Right hindlimb (tissue), 1 donor: ENCODE data around the gene EXOC6B.

Experiments
- DNase-seq: peaks from one replicate; pipeline ENCODE4 v3.0.0-alpha.2; 2018

EXOC6B gene

GRCh38 chr2:72828840-72829507, 3.1 kb upstream of the EXOC6B start:
- no peak for DNase-seq

DNA sequence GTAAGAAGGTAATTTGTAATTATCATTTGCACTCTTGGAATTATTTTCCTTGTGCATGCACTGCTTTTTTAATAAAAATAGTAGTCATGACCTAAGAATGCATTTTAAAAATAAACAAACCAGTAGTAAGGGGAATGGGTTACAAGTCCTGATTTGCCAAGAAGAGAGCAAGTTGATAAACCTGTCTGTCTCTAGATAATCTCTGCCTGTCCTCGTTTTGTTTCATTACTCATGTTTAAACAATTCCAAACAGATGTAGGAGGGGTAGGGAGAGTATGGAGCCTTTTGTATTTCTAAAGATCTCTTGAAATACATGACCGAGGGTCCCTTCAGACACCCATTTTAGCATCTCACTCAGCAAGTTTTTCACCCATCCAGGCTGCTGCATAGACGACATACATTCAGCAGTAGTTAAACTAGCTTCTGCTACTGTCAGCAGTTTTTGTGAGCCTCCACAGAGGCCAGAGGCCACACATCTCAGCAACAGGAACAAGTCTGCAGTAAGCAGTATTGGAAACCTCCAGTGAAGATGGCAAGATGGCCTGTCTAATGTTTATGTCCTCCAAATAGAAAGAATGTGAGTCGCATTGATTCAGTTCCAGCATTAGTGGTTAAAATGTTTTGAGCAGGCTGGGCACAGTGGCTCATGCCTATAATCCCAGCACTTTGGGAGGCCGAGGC, 2.3 kb upstream of the EXOC6B start:
- no peak for DNase-seq

DNA sequence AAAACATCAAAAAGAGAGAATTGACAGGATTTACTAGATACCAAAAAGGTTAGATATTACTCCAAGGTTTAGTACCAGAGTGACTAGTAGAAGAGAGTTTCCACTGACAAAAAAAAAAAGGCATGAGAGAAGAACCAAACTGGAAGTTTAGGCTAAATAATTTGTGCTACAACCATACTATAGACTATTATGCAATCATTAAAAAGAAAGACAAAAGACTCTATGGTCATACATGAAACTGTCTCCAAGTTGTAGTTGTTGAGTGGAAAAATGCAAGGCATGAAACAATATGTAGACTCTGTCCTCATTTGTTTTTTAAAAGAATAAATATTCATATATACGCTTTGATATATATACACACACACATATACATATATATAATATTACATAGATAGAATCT, 1.7 kb upstream of the EXOC6B start:
- DNase-seq, result no peak

DNA sequence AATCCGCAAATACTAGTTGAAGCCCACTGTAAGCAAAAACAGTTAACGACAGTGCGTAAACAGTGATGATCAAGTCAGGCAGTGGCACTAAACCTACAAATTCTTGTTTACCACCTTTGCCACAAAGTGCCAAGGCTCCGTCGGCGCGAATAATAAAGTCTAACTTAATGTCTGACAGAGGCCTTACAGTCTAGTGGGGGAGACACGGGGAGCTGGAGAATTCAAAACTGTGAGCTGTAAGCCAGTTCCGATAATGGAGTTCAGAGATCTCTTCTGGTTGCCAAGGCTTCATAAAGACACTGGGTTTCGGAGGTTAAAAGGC, 284 bp upstream of the EXOC6B start:
- no peak for DNase-seq

- DNase-seq, result no peak
Observed at GRCh38 chr2:72824224-72824842, 1.5 kb downstream of the EXOC6B start.

- no peak for DNase-seq
Observed at GRCh38 chr2:72822794-72823193, 3.0 kb downstream of the EXOC6B start.

GRCh38 chr2:72821983-72822382, 3.9 kb downstream of the EXOC6B start:
- DNase-seq, result no peak

- no peak for DNase-seq
Observed at GRCh38 chr2:72821118-72821517, 4.7 kb downstream of the EXOC6B start.

- no peak for DNase-seq
Observed at GRCh38 chr2:72819501-72819900, 6.3 kb downstream of the EXOC6B start.

DNA sequence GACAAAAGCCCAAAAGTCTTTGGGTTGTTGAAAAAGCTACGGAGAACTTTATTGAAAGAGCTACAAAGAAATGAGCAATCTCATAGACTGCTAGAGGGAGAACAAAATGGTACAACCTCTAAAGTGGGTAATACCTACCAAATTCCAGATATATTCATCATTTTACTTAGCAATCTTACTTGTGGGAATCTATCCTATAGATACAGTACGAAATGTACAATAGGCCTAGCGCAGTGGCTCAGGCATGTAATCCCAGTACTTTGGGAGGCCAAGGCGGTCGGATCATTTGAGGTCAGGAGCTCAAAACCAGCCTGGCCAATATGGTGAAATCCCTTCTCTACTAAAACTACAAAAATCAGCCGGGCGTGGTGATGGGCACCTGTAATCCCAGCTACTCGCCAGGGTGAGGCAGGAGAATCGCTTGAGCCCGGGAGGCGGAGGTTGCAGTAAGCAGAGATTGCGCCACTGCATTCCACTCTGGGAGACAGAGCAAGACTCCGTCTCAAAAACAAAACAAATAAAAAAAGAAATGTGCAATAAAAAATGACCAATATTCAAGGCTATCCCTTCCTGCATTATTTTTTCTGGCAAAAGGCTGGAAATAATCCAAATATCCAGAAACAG, 10.1 kb downstream of the EXOC6B start:
- DNase-seq, result no peak

GRCh38 chr2:72813841-72814240, 12.0 kb downstream of the EXOC6B start:
- DNase-seq, result no peak

DNA sequence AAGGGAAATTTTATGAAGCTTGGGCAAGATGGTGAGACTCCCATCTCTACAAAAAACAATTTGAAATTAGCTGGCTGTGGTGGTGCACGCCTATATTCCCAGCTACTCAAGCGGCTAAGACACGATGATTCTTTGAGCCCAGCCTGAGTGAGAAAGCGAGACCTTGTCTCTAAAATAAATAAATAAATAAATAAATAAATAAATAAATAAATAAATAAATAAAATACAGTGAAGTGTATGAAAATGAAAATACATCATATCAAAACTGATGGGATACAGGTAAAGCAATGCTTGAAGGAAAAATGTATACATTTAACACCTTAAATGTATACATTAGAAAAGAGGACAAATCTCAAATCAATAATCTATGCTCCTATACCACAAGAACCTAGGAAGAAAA, 15.7 kb downstream of the EXOC6B start:
- no peak for DNase-seq

GRCh38 chr2:72809095-72809494, 16.7 kb downstream of the EXOC6B start:
- DNase-seq, result no peak

- DNase-seq, result no peak
Observed at GRCh38 chr2:72806280-72806945, 19.4 kb downstream of the EXOC6B start.

DNA sequence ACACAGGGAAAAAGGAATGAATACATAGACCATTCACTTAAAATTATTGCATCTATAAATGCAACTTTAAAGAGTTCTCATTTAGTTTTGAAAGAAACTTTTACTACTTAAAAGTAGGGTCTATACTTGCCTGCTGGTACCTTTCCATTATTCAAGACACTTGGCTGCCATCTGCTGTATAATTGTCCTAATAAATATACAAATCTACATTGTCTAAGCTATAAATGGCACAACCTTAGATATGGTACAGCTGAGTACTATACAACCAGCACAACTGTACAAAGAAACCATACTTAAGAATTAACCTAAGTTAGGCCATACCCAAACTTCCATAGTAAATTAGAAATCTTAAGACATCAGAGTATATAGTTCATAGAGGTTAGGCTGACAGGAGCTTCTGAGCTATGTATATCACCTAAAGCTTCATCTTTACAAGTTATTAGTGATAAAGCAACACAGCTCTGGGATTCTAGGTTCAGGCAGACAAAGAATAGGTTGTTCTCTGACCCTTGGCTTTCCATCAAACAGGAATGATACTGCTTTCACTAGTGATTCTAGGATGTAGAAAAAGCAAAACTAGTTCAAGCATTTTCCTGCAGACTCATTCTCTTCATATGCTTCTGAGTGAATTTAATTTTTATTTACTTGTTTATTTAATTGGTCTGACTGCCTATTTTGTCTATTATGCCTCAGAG, 22.1 kb downstream of the EXOC6B start:
- no peak for DNase-seq

DNA sequence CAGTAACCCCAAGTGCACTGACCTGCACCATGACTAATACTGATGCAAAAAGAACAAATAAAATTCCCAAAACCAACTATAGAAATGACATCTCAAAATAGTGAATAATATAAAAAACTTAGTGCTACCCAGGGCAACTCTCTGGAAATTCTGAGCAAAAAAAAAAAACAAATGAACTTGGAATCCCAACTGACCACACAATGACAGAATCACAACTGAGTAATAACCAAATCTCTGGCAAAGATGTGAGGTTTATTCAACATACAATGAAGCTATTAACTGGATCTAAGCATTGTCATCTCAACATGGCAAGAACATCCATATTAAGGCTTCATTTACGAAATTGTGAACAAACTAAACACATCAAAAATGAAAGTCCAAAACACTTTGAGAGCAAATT, 22.7 kb downstream of the EXOC6B start:
- DNase-seq, result no peak

- no peak for DNase-seq
Observed at GRCh38 chr2:72800492-72800891, 25.3 kb downstream of the EXOC6B start.

- no peak for DNase-seq
Observed at GRCh38 chr2:72797740-72798139, 28.1 kb downstream of the EXOC6B start.

DNA sequence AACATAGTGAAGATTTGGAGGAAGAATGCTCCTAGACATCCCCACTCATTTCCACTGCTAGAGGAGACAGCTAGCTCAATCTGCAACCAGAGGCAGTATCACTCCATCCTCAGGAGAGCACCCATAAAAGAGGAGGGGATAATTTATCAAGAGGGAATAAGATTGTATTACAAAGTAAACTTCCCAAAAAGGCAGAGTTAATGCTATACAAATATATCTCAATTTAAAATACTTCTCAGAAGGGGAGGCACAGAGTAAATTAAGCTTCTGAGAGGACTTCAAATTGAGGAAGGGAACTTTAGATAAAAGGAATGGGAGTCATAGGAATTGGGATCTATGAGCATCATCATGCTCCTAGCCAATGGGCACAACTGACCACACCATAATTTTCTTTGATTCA, 29.1 kb downstream of the EXOC6B start:
- no peak for DNase-seq

DNA sequence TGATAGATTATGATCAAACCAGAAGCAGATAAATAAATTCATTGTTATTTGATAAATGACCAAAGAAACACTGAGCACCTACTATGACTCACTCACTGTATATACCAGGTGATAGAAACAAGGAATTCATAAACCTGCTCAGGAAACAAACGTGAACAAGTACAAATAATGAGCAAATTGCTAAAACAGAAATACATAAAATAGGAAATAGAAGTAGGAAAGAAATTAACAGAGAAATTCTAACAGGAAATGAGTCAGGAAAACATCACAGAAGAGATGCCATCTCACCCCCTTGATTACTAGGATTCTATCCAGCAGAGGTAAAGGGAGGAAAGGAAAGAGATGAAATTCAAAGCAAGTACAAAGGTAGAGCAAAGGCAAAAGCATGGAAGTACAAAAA, 31.3 kb downstream of the EXOC6B start:
- DNase-seq, result no peak

GRCh38 chr2:72793798-72794440, 31.9 kb downstream of the EXOC6B start:
- no peak for DNase-seq

GRCh38 chr2:72789241-72789640, 36.6 kb downstream of the EXOC6B start:
- no peak for DNase-seq
